SK-N-SH treated with all-trans-retinoic acid at 6 μM for 48 hours (cell line): Measurements from ENCODE around the gene FGG.

ENCODE experiments used
- ATAC-seq: fragments of 200-7000 bp; cut with Tn5 transposase; 3 replicates; pipeline ENCODE4 v1.9.1; 2020; ENCODE audit warnings: mild to moderate bottlenecking, moderate library complexity
- ARNTL ChIP-seq: fragments of 450-650 bp; formaldehyde crosslinking; IDR thresholded peaks from 2 replicates; pipeline ENCODE4 v1.5.0; 2020; ENCODE audit warnings: low read depth, mild to moderate bottlenecking, moderate library complexity, borderline replicate concordance
- BACH2 ChIP-seq: fragments of 250-450 bp; sonication (Bioruptor Pico); IDR thresholded peaks from 2 replicates; pipeline ENCODE4 v1.9.0; 2021; ENCODE audit warnings: mild to moderate bottlenecking, borderline replicate concordance
- CSDC2 ChIP-seq: fragments of 250-450 bp; sonication (Bioruptor Pico); IDR thresholded peaks from 2 replicates; pipeline ENCODE4 v1.5.0; 2020; ENCODE audit warnings: mild to moderate bottlenecking, moderate library complexity
- ESRRG ChIP-seq: fragments of 250-450 bp; sonication (Bioruptor Pico); IDR thresholded peaks from 2 replicates; pipeline ENCODE4 v1.6.1; 2021; ENCODE audit warnings: mild to moderate bottlenecking
- GLIS3 ChIP-seq: fragments of 250-450 bp; sonication (Bioruptor Pico); IDR thresholded peaks from 2 replicates; pipeline ENCODE4 v1.5.0; 2020; ENCODE audit warnings: mild to moderate bottlenecking, moderate library complexity
- ISL1 ChIP-seq: fragments of 250-450 bp; sonication (Bioruptor Pico); IDR thresholded peaks from 2 replicates; pipeline ENCODE4 v2.1.2; 2022; ENCODE audit warnings: mild to moderate bottlenecking, moderate library complexity
- PPARA ChIP-seq: fragments of 250-450 bp; sonication (Bioruptor Pico); IDR thresholded peaks from 2 replicates; pipeline ENCODE4 v1.5.0; 2020; ENCODE audit warnings: mild to moderate bottlenecking, borderline replicate concordance
- RARB ChIP-seq: fragments of 250-450 bp; sonication (Bioruptor Pico); IDR thresholded peaks from 2 replicates; pipeline ENCODE4 v1.8.0; 2021; ENCODE audit warnings: mild to moderate bottlenecking, moderate library complexity
- SNAI2 ChIP-seq: fragments of 250-450 bp; sonication (Bioruptor Pico); IDR thresholded peaks from 2 replicates; pipeline ENCODE4 v1.5.0; 2020; ENCODE audit warnings: mild to moderate bottlenecking, moderate library complexity
- TCF4 ChIP-seq: fragments of 250-450 bp; sonication (Bioruptor Pico); IDR thresholded peaks from 2 replicates; pipeline ENCODE4 v1.8.0; 2021; ENCODE audit warnings: mild to moderate bottlenecking, moderate library complexity, borderline replicate concordance
- ZC3H10 ChIP-seq: fragments of 250-450 bp; sonication (Bioruptor Pico); IDR thresholded peaks from 2 replicates; pipeline ENCODE4 v1.5.1; 2021; ENCODE audit warnings: mild to moderate bottlenecking, moderate library complexity
- ZFP3 ChIP-seq: fragments of 250-450 bp; sonication (Bioruptor Pico); IDR thresholded peaks from 2 replicates; pipeline ENCODE4 v1.5.0; 2020; ENCODE audit warnings: mild to moderate bottlenecking, moderate library complexity
- ZFP30 ChIP-seq: fragments of 450-650 bp; formaldehyde crosslinking; IDR thresholded peaks from 2 replicates; pipeline ENCODE4 v1.5.0; 2022; ENCODE audit warnings: mild to moderate bottlenecking, moderate library complexity
- ZNF565 ChIP-seq: fragments of 450-650 bp; formaldehyde crosslinking; conservative IDR thresholded peaks from 2 replicates; pipeline ENCODE4 v1.5.0; 2020; ENCODE audit warnings: low read depth, mild to moderate bottlenecking, moderate library complexity
- ZNF70 ChIP-seq: fragments of 450-650 bp; formaldehyde crosslinking; IDR thresholded peaks from 2 replicates; pipeline ENCODE4 v1.5.0; 2020; ENCODE audit warnings: mild to moderate bottlenecking, moderate library complexity
- ZNF8 ChIP-seq: fragments of 450-650 bp; formaldehyde crosslinking; IDR thresholded peaks from 2 replicates; pipeline ENCODE4 v1.5.0; 2020; ENCODE audit warnings: mild to moderate bottlenecking, moderate library complexity
- TF ChIP-seq, protein P1 (sequence below): fragments of 250-450 bp; sonication (Bioruptor Pico); IDR thresholded peaks from 2 replicates; pipeline ENCODE4 v1.5.0; 2020; ENCODE audit warnings: mild to moderate bottlenecking, moderate library complexity
- TF ChIP-seq, protein P2 (sequence below): fragments of 250-450 bp; sonication (Bioruptor Pico); IDR thresholded peaks from 2 replicates; pipeline ENCODE4 v1.5.1; 2021; ENCODE audit warnings: mild to moderate bottlenecking, moderate library complexity
- TF ChIP-seq, protein P3 (sequence below): fragments of 250-450 bp; sonication (Bioruptor Pico); IDR thresholded peaks from 2 replicates; pipeline ENCODE4 v1.8.0; 2021; ENCODE audit warnings: low read depth, mild to moderate bottlenecking, moderate library complexity, borderline replicate concordance
- TF ChIP-seq, protein P4 (sequence below): fragments of 250-450 bp; sonication (Bioruptor Pico); IDR thresholded peaks from 2 replicates; pipeline ENCODE4 v1.8.0; 2020; ENCODE audit warnings: mild to moderate bottlenecking, moderate library complexity, borderline replicate concordance

The FGG gene

DNA sequence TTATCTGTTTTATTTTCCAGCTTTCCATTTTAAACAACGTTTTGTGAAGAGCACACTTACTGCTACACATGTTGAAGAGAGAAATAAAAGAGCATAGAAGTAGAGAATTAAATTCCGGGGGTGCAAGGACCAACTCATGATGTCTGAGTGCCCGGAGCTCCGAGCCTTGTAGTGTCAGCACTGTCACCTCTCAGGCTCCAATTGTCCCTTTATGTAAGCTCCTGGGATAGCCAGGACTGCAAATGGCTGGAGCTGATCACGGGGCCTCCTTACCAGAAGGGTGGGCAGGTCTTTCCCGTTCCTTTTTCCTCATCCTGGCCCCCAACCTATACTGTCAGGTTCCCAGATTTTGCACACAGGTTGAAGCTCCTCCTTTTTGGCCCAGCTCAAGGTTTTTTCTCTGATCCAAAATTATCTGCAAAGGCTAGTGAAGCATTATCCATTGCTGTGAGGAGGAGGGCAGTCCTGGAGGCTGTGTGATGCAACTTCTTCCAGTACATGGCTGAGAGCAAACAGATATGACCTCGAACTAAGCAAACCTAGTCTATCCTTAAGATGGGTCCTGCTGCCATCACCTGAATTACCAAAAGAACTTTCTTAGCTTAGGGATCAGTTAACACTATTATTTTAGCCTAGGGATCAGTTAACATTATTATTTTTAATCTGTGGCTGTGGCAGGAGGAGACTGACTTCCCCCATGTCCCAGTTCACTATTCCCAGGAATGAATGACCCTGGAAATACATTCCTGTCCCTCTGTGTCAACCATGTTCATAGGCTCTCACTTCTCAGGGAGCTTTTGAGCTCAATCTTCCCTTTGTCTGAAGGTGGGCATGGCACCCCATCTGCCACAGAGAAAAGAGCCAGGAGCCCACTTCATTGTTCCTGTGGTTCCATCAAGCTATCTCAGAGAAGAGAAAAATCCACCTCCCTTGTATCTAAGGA, at the start of gene FGG:
Gene FGG (minus strand): TSS at position 185 of the 943 bp plus-strand sequence. CDS start 47 bp downstream, at position 138.
- no peak for ATAC-seq
- TF ChIP-seq ZNF565 (CRISPR knock-in tag), result no peak
- TF ChIP-seq ARNTL, result no peak
- TF ChIP-seq ZFP30, result no peak
- TF ChIP-seq, protein P1, sequence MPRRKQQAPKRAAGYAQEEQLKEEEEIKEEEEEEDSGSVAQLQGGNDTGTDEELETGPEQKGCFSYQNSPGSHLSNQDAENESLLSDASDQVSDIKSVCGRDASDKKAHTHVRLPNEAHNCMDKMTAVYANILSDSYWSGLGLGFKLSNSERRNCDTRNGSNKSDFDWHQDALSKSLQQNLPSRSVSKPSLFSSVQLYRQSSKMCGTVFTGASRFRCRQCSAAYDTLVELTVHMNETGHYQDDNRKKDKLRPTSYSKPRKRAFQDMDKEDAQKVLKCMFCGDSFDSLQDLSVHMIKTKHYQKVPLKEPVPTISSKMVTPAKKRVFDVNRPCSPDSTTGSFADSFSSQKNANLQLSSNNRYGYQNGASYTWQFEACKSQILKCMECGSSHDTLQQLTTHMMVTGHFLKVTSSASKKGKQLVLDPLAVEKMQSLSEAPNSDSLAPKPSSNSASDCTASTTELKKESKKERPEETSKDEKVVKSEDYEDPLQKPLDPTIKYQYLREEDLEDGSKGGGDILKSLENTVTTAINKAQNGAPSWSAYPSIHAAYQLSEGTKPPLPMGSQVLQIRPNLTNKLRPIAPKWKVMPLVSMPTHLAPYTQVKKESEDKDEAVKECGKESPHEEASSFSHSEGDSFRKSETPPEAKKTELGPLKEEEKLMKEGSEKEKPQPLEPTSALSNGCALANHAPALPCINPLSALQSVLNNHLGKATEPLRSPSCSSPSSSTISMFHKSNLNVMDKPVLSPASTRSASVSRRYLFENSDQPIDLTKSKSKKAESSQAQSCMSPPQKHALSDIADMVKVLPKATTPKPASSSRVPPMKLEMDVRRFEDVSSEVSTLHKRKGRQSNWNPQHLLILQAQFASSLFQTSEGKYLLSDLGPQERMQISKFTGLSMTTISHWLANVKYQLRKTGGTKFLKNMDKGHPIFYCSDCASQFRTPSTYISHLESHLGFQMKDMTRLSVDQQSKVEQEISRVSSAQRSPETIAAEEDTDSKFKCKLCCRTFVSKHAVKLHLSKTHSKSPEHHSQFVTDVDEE (CRISPR knock-in tag), result no peak
- TF ChIP-seq ZNF70 (CRISPR knock-in tag), result no peak
- TF ChIP-seq ZNF8 (CRISPR knock-in tag), result no peak
- no peak for TF ChIP-seq SNAI2 (CRISPR knock-in tag)
- TF ChIP-seq, protein P2, sequence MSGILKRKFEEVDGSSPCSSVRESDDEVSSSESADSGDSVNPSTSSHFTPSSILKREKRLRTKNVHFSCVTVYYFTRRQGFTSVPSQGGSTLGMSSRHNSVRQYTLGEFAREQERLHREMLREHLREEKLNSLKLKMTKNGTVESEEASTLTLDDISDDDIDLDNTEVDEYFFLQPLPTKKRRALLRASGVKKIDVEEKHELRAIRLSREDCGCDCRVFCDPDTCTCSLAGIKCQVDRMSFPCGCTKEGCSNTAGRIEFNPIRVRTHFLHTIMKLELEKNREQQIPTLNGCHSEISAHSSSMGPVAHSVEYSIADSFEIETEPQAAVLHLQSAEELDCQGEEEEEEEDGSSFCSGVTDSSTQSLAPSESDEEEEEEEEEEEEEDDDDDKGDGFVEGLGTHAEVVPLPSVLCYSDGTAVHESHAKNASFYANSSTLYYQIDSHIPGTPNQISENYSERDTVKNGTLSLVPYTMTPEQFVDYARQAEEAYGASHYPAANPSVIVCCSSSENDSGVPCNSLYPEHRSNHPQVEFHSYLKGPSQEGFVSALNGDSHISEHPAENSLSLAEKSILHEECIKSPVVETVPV, result no peak
- TF ChIP-seq CSDC2 (CRISPR knock-in tag), result no peak
- no peak for TF ChIP-seq TCF4
- no peak for TF ChIP-seq ESRRG
- TF ChIP-seq ZC3H10 (CRISPR knock-in tag), result no peak
- TF ChIP-seq RARB (CRISPR knock-in tag), result no peak
- TF ChIP-seq ISL1 (CRISPR knock-in tag), result no peak
- no peak for TF ChIP-seq GLIS3 (CRISPR knock-in tag)
- no peak for TF ChIP-seq PPARA (CRISPR knock-in tag)
- TF ChIP-seq, protein P3, sequence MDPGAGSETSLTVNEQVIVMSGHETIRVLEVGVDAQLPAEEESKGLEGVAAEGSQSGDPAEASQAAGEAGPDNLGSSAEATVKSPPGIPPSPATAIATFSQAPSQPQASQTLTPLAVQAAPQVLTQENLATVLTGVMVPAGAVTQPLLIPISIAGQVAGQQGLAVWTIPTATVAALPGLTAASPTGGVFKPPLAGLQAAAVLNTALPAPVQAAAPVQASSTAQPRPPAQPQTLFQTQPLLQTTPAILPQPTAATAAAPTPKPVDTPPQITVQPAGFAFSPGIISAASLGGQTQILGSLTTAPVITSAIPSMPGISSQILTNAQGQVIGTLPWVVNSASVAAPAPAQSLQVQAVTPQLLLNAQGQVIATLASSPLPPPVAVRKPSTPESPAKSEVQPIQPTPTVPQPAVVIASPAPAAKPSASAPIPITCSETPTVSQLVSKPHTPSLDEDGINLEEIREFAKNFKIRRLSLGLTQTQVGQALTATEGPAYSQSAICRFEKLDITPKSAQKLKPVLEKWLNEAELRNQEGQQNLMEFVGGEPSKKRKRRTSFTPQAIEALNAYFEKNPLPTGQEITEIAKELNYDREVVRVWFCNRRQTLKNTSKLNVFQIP (CRISPR knock-in tag), result no peak
- no peak for TF ChIP-seq BACH2 (CRISPR knock-in tag)
- TF ChIP-seq, all 23 proteins: peak for 0

DNA sequence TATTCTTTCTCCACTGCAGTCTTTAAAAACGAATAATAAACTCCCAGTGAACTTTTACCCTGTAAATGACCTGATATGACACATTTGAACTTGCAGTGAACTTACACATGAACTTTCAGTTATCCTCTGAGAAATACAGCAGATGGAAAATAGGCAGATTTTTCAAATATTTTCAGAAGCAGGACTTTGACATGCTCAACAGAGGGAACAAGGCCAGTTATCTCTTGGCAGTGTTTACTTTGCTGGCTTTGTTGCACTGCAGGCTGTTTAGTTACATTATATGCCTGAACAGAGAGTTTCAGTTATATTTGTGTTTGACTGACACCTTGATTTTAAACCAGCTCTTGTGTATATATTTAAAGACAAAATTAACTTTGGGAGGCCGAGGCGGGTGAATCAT, 47.6 kb upstream of the FGG start:
- ATAC-seq, result no peak

DNA sequence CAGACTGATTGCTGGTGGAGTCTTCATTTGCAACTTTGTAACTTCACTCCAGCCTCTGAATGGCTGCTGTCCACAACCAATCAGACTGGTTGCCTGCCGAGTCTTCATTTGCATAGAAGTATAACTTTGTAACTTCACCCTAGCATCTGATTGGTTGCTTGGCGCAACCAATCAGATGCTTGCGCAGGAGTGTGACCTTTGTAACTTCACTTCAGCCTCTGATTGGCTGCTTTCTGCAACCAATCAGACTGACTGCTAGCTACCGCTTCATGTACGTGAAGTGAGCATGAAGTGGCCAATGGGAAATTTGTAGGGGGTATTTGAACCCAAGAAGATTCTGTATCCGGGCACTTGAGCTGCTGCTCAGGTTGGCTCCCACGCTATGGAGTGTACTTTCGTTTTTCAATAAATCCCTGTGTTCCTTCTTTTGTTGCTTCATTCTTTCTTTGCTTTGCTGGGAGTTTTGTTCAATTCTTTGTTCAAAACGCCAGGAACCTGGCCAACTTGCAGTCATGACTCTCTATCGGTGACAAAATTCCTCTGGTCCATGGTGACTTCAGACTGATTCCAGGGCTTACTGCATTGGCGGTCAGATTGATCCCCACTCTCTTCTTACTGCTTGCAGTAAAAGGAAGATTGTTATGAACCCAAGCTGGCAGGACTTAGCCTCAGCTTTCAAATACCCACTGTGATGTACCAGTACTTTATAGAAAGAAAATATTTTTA, 46.4 kb upstream of the FGG start:
- TF ChIP-seq, protein P4, sequence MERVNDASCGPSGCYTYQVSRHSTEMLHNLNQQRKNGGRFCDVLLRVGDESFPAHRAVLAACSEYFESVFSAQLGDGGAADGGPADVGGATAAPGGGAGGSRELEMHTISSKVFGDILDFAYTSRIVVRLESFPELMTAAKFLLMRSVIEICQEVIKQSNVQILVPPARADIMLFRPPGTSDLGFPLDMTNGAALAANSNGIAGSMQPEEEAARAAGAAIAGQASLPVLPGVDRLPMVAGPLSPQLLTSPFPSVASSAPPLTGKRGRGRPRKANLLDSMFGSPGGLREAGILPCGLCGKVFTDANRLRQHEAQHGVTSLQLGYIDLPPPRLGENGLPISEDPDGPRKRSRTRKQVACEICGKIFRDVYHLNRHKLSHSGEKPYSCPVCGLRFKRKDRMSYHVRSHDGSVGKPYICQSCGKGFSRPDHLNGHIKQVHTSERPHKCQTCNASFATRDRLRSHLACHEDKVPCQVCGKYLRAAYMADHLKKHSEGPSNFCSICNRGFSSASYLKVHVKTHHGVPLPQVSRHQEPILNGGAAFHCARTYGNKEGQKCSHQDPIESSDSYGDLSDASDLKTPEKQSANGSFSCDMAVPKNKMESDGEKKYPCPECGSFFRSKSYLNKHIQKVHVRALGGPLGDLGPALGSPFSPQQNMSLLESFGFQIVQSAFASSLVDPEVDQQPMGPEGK (CRISPR knock-in tag), result no peak
- no peak for TF ChIP-seq ZNF70 (CRISPR knock-in tag)
- TF ChIP-seq, protein P1 (CRISPR knock-in tag), result no peak
- no peak for TF ChIP-seq RARB (CRISPR knock-in tag)
- TF ChIP-seq ZFP30, result no peak
- TF ChIP-seq CSDC2 (CRISPR knock-in tag), result no peak
- ATAC-seq, result peak; percentile 70

More for the DNA sequence above, 47.6 kb upstream of the FGG start:
- TF ChIP-seq CSDC2 (CRISPR knock-in tag) (no peak), ZFP3 (CRISPR knock-in tag) (no peak), ARNTL (no peak)
